Measurements from ENCODE around the gene PLEK.

DNA sequence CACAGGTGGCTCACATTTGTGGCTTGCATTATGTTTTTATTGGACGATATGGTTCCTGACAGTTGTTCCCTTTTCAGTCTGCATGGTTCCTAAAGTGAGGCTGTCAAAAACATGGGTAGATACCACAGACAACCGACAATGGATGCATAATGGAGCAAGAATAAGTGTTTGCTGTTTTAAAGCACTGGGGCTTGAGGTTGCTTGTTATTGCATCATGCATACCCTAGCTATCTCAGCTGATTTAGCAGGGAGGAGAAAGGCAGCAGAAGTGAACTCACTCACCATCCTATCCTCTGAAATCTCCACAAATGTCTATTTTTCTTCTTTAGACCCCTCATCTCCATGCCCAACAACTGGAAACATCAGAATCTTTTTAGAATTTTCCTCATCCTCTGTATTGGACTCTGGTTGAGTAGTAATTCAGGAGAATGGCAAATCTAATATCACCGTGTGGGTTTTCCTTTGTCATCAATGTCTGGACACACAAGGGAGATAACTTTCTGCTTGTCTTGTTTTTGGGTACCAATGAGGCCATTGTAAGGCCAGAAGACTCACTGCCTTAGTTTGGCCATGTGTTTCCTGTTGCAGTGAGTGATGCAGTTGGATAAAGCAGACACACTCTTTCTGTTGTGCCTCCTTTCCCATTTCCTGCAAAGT, 55.3 kb downstream of the PLEK start:
- TF ChIP-seq, protein P1, sequence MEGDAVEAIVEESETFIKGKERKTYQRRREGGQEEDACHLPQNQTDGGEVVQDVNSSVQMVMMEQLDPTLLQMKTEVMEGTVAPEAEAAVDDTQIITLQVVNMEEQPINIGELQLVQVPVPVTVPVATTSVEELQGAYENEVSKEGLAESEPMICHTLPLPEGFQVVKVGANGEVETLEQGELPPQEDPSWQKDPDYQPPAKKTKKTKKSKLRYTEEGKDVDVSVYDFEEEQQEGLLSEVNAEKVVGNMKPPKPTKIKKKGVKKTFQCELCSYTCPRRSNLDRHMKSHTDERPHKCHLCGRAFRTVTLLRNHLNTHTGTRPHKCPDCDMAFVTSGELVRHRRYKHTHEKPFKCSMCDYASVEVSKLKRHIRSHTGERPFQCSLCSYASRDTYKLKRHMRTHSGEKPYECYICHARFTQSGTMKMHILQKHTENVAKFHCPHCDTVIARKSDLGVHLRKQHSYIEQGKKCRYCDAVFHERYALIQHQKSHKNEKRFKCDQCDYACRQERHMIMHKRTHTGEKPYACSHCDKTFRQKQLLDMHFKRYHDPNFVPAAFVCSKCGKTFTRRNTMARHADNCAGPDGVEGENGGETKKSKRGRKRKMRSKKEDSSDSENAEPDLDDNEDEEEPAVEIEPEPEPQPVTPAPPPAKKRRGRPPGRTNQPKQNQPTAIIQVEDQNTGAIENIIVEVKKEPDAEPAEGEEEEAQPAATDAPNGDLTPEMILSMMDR (IDR thresholded peaks at IDR 0.05): no peak
- TF ChIP-seq POLR2A (IDR thresholded peaks at IDR 0.05; ENCODE audit: low read length) (no peak), RAD21 (conservative IDR thresholded peaks at IDR 0.05 in 1 of 2, IDR thresholded peaks at IDR 0.05 in 1 of 2) (no peak), HDAC2 (IDR thresholded peaks at IDR 0.05) (no peak), USF2 (IDR thresholded peaks at IDR 0.05) (no peak)
- TF ChIP-seq, protein P2, sequence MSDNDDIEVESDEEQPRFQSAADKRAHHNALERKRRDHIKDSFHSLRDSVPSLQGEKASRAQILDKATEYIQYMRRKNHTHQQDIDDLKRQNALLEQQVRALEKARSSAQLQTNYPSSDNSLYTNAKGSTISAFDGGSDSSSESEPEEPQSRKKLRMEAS (IDR thresholded peaks at IDR 0.05): no peak

Data from A549 (cell line).